H9 (cell line): ENCODE data around the gene BRDT. TPM values are rescaled to one million over a fixed set of nuclear protein-coding genes. Genes with fewer than 3 reads are reported as not detected.

Source experiments
- DNase-seq: peaks from one replicate; pipeline ENCODE4 v3.0.0-alpha.2; 2017
- H2AFZ ChIP-seq: one replicate; pipeline ENCODE4 v1.6.1; 2013; ENCODE audit warnings: mild to moderate bottlenecking, low read length, control low read depth, moderate library complexity
- H2AK5ac ChIP-seq: 2 replicates; pipeline ENCODE4 v1.6.1; 2013; ENCODE audit warnings: low read length, control low read depth, mixed read lengths; ENCODE audit not compliant: insufficient read length
- H2BK120ac ChIP-seq: one replicate; pipeline ENCODE4 v1.6.1; 2013; ENCODE audit warnings: low read depth, mild to moderate bottlenecking, low read length, control low read depth, inconsistent platforms; ENCODE audit not compliant: poor library complexity, severe bottlenecking
- H2BK12ac ChIP-seq: 2 replicates; pipeline ENCODE4 v1.6.1; 2013; ENCODE audit warnings: low read length, control low read depth, mixed read lengths, low read depth; ENCODE audit not compliant: insufficient read length
- H2BK15ac ChIP-seq: 2 replicates; pipeline ENCODE4 v1.6.1; 2013; ENCODE audit warnings: low read depth, low read length, control low read depth
- H2BK20ac ChIP-seq: one replicate; pipeline ENCODE4 v1.6.1; 2013; ENCODE audit warnings: low read depth, mild to moderate bottlenecking, low read length, control low read depth, inconsistent platforms; ENCODE audit not compliant: poor library complexity, severe bottlenecking
- H2BK5ac ChIP-seq: 2 replicates; pipeline ENCODE4 v1.6.1; 2013; ENCODE audit warnings: low read length, control low read depth, mixed read lengths; ENCODE audit not compliant: insufficient read length
- H3K14ac ChIP-seq: 2 replicates; pipeline ENCODE4 v1.6.1; 2013; ENCODE audit warnings: low read length, control low read depth; ENCODE audit not compliant: insufficient read depth
- H3K18ac ChIP-seq: 2 replicates; pipeline ENCODE4 v1.6.1; 2013; ENCODE audit warnings: low read depth, mild to moderate bottlenecking, mixed read lengths, low read length, control low read depth; ENCODE audit not compliant: insufficient read length
- H3K23ac ChIP-seq: 2 replicates; pipeline ENCODE4 v1.6.1; 2013; ENCODE audit warnings: low read length, control low read depth, mixed read lengths, low read depth; ENCODE audit not compliant: insufficient read length
- H3K23me2 ChIP-seq: 2 replicates; pipeline ENCODE4 v1.6.1; 2013; ENCODE audit warnings: low read depth, mild to moderate bottlenecking, mixed read lengths, low read length, control low read depth; ENCODE audit not compliant: insufficient read length, poor library complexity, severe bottlenecking
- H3K27ac ChIP-seq: 2 replicates; pipeline ENCODE4 v1.5.1; 2013; ENCODE audit warnings: low read length, control low read depth, mixed read lengths, low read depth; ENCODE audit not compliant: insufficient read length
- H3K27me3 ChIP-seq: 2 replicates; pipeline ENCODE4 v1.6.1; 2013; ENCODE audit warnings: low read length, control low read depth, inconsistent platforms; ENCODE audit not compliant: insufficient read depth
- H3K4ac ChIP-seq: 2 replicates; pipeline ENCODE4 v1.6.1; 2013; ENCODE audit warnings: low read depth, mild to moderate bottlenecking, control low read depth, inconsistent platforms, low read length, moderate library complexity
- H3K4me1 ChIP-seq: 2 replicates; pipeline ENCODE4 v1.6.1; 2013; ENCODE audit warnings: low read length, control low read depth, inconsistent platforms; ENCODE audit not compliant: insufficient read depth
- H3K4me2 ChIP-seq: 2 replicates; pipeline ENCODE4 v1.6.1; 2013; ENCODE audit warnings: low read length, control low read depth, mixed read lengths; ENCODE audit not compliant: insufficient read length, insufficient read depth
- H3K56ac ChIP-seq: 2 replicates; pipeline ENCODE4 v1.6.1; 2013; ENCODE audit warnings: low read depth, mild to moderate bottlenecking, mixed read lengths, low read length, control low read depth; ENCODE audit not compliant: insufficient read length
- H3K79me1 ChIP-seq: 2 replicates; pipeline ENCODE4 v1.6.1; 2013; ENCODE audit warnings: low read depth, mild to moderate bottlenecking, moderate library complexity, low read length, control low read depth, inconsistent platforms; ENCODE audit not compliant: insufficient read depth, poor library complexity, severe bottlenecking
- H3K79me2 ChIP-seq: 2 replicates; pipeline ENCODE4 v1.6.1; 2013; ENCODE audit warnings: low read length, control low read depth, inconsistent platforms; ENCODE audit not compliant: insufficient read depth
- H3K9ac ChIP-seq: 2 replicates; pipeline ENCODE4 v1.6.1; 2013; ENCODE audit warnings: low read length, control low read depth, mixed read lengths; ENCODE audit not compliant: insufficient read length; ENCODE audit errors: extremely low read depth
- H3K9me3 ChIP-seq: one replicate; pipeline ENCODE4 v1.6.1; 2013; ENCODE audit warnings: low read depth, low read length, inconsistent platforms; ENCODE audit not compliant: control insufficient read depth
- H3T11ph ChIP-seq: one replicate; pipeline ENCODE4 v1.6.1; 2013; ENCODE audit warnings: mild to moderate bottlenecking, low read length, control low read depth, inconsistent platforms
- H4K20me1 ChIP-seq: one replicate; pipeline ENCODE4 v1.6.1; 2013; ENCODE audit not compliant: control insufficient read depth, insufficient read length, insufficient read depth
- H4K5ac ChIP-seq: 2 replicates; pipeline ENCODE4 v1.6.1; 2013; ENCODE audit warnings: low read depth, mild to moderate bottlenecking, mixed read lengths, low read length, control low read depth; ENCODE audit not compliant: insufficient read length
- H4K8ac ChIP-seq: replicated peaks from 2 replicates; pipeline ENCODE4 v1.6.1; 2013; ENCODE audit warnings: low read length, control low read depth, mixed read lengths, low read depth; ENCODE audit not compliant: insufficient read length
- H4K91ac ChIP-seq: 2 replicates; pipeline ENCODE4 v1.6.1; 2013; ENCODE audit warnings: low read depth, mild to moderate bottlenecking, moderate library complexity, mixed read lengths, low read length, control low read depth; ENCODE audit not compliant: insufficient read length
- H3K27ac Mint-ChIP-seq, 3 experiments: 2 replicates in 2 of 3; 3 replicates in 1 of 3; pipeline ENCODE4 v1.8.0; 2020 to 2021; ENCODE audit warnings: mixed read lengths in 3 of 3, mild to moderate bottlenecking in 1 of 3, moderate library complexity in 1 of 3
- H3K27me3 Mint-ChIP-seq: 2 replicates; pipeline ENCODE4 v1.8.0; 2021; ENCODE audit warnings: low read depth, mild to moderate bottlenecking, moderate library complexity, mixed read lengths
- H3K36me3 Mint-ChIP-seq, 3 experiments: 2 replicates in 2 of 3; 3 replicates in 1 of 3; pipeline ENCODE4 v1.8.0; 2020 to 2021; ENCODE audit warnings: low read depth in 3 of 3, mixed read lengths in 3 of 3; ENCODE audit not compliant: insufficient read depth in 1 of 3
- H3K4me1 Mint-ChIP-seq, 2 experiments: 2 replicates each; pipeline ENCODE4 v1.8.0; 2020; ENCODE audit warnings: mixed read lengths in 2 of 2
- H3K4me3 Mint-ChIP-seq, 2 experiments: 2 replicates in 1 of 2; 3 replicates in 1 of 2; pipeline ENCODE4 v1.8.0; 2020 to 2021; ENCODE audit warnings: mild to moderate bottlenecking in 2 of 2, mixed read lengths in 2 of 2, moderate library complexity in 1 of 2
- H3K9me3 Mint-ChIP-seq, 2 experiments: 2 replicates in 1 of 2; 3 replicates in 1 of 2; pipeline ENCODE4 v1.8.0; 2020; ENCODE audit warnings: mild to moderate bottlenecking in 2 of 2, mixed read lengths in 2 of 2, moderate library complexity in 1 of 2
- WGBS: extraction: QIAGEN DNeasy Blood & Tissue Kit; methylation state at CpG from one replicate; pipeline ENCODE4 v1.1.7; 2013; ENCODE audit warnings: missing lambda C conversion rate, low lambda C conversion rate, mixed read lengths; ENCODE audit not compliant: insufficient read length; ENCODE audit errors: extremely low coverage; 5-methylcytosine and 5-hydroxymethylcytosine counted together
- total RNA-seq: library from RNA; stranded (reverse); gene quantifications from 2 replicates; pipeline ENCODE4 v1.2.1, GENCODE V29; 2021
- TF ChIP-seq, protein P1 (sequence below): fragments of 200-600 bp; sonication (generic); conservative IDR thresholded peaks from 3 replicates; pipeline ENCODE4 v1.8.0; 2021; ENCODE audit warnings: antibody characterized with exemption, mild to moderate bottlenecking

The BRDT gene
- total RNA-seq, 1 experiment from 2014 or later, result 0.15 TPM

DNA sequence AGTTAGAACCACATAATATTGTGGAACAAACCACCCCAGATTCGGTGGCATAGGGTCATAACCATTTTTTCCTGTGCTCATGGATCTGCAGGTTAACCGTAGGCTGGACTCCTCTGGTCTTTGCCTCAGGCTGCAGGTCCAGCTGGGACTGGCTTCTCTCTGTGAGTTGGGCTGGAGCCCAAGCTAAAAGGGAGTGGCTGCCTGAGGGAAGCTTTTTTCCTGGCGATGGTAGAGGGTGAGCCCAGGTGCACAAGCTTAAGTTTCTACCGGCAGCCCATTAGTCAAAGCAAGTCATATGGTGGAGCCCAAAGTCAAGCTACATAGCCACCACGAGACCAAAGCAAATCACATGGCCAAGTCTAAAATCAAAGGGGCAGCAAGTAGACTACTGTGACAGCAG is 94.4 kb downstream of the BRDT start:
- no peak overlapping the region for H2AK5ac ChIP-seq
- H2BK20ac ChIP-seq, result no peak overlapping the region
- H4K8ac ChIP-seq, result no peak overlapping the region
- H3K27me3 ChIP-seq, result no peaks in the 10 kb centered on the region
- TF ChIP-seq, protein P1, sequence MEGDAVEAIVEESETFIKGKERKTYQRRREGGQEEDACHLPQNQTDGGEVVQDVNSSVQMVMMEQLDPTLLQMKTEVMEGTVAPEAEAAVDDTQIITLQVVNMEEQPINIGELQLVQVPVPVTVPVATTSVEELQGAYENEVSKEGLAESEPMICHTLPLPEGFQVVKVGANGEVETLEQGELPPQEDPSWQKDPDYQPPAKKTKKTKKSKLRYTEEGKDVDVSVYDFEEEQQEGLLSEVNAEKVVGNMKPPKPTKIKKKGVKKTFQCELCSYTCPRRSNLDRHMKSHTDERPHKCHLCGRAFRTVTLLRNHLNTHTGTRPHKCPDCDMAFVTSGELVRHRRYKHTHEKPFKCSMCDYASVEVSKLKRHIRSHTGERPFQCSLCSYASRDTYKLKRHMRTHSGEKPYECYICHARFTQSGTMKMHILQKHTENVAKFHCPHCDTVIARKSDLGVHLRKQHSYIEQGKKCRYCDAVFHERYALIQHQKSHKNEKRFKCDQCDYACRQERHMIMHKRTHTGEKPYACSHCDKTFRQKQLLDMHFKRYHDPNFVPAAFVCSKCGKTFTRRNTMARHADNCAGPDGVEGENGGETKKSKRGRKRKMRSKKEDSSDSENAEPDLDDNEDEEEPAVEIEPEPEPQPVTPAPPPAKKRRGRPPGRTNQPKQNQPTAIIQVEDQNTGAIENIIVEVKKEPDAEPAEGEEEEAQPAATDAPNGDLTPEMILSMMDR, result no peak
- no peak overlapping the region for H3K9ac ChIP-seq
- Mint-ChIP-seq H3K4me1 (no peaks in the 10 kb centered on the region), H3K4me3 (no peak overlapping the region), H3K27ac (no peak overlapping the region), H3K36me3 (no peaks in the 10 kb centered on the region), H3K27me3 (no peaks in the 10 kb centered on the region), H3K9me3 (no peaks in the 10 kb centered on the region)
- H3K4ac ChIP-seq, result no peak overlapping the region
- H3K56ac ChIP-seq, result no peak overlapping the region
- H4K91ac ChIP-seq, result no peak overlapping the region
- H3K4me2 ChIP-seq, result no peak overlapping the region
- WGBS, result no CpG with 5 or more reads among the region's 5 CpGs
- H3T11ph ChIP-seq, result no peak overlapping the region
- no peak overlapping the region for H2BK5ac ChIP-seq
- H2AFZ ChIP-seq, result no peak overlapping the region
- no peak overlapping the region for H2BK12ac ChIP-seq
- H3K27ac ChIP-seq, result no peak overlapping the region
- no peaks in the 10 kb centered on the region for H3K79me2 ChIP-seq
- no peaks in the 10 kb centered on the region for H3K23me2 ChIP-seq
- no peaks in the 10 kb centered on the region for H3K9me3 ChIP-seq
- H3K14ac ChIP-seq, result no peak overlapping the region
- no peak overlapping the region for H2BK120ac ChIP-seq
- no peak overlapping the region for H3K23ac ChIP-seq
- no peak overlapping the region for H2BK15ac ChIP-seq
- no peaks in the 10 kb centered on the region for H3K4me1 ChIP-seq
- DNase-seq, result peak; percentile 41
- H4K20me1 ChIP-seq, result no peaks in the 10 kb centered on the region
- no peak overlapping the region for H4K5ac ChIP-seq
- no peaks in the 10 kb centered on the region for H3K79me1 ChIP-seq
- H3K18ac ChIP-seq, result no peak overlapping the region
